Diencephalon (tissue), 1 donor: Measurements from ENCODE around the gene DEPDC5. TPM values are rescaled to one million over a fixed set of nuclear protein-coding genes. Genes with fewer than 3 reads are reported as not detected.

Experiments
- small RNA-seq: library from RNA; depleted of rRNA; stranded (forward); fragments of <200 nt; gene quantifications from one replicate; pipeline ENCODE3, GENCODE V24; 2014
- total RNA-seq: library from RNA; depleted of rRNA; stranded (reverse); fragments of >200 nt; gene quantifications from one replicate; pipeline ENCODE4 v1.2.3, GENCODE V29; 2014

DEPDC5 gene
- 20.8 TPM for total RNA-seq

DNA sequence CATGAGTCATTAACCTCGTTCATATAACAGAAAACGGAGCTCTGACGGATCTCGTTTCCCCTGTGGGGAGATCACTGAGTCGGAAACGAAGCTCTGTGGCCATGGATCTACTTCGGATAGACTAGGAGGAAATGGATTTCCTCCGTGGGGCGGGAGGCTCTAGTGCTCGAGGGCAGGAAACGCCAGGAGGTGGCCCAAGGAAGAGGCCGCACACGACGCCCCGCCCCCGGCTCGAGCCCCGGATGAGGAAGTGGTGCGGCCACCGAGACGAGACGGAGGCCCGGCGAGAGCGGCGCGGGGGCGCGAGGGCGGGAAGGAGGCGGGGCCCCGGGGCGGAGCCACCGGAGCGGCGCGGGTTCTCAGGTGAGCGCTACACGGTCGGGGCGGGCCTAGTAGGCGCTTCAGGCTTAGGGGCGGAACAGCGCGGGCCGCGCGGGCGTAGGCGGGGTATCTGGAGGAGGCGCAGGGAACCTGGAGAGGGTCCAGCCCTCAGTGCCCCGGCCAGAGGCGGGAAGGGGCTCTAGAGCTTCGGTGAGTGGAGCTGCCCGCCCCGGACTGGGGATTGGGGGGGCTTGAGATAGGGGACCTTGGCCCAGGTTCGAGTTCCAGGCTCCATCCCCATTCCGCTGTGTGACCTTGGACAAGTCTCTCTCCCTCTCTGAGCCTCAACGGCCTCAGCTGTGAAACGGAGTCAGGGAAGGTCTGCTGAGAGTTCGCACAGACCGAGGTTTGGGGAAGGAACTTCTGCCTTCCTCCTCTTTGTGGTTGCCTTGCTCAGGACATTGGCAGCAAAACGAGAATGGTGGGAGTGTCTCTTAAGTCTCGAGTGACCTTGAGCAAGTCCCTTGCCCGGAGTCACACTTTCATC, at the start of gene DEPDC5:
Gene DEPDC5 (plus strand): TSS at position 386 of the 868 bp plus-strand sequence. CDS start 903 bp downstream, outside the sequence.

DNA sequence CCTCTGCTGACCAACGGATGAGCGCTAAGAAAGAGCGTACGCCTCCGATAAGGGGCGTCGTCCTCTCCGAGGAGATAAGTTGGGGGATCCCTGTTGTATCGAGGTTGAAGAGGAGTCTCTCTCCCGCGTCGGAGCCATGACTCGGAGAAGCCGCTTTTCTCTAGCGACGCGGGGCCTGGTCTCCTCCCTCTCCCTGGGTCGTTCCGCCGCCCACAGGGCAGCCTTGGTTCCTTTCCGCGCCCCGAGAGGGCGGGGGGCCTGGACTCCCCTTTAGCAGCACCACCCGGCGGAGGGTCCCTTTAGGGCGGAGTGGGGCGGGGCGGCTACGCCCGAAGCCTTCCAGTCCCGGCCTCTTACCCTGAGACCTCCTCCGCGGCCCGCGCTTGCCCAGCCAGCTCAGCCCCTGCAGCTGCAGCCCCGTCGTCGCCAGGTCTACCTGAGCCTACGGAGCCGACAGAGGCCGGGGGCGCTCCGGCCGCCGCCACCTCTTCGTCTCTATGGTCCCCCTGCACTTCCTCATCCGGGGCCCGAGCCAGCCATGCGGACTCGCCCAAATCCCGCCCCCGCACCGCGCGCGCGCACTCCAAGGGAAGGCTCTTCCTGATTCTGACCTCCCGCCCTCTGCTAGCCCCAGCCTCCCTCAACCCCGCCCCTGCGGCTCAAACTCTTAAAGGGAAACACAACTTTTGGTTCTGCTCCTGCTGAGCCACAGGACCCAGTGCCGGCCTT, 4.0 kb upstream of the DEPDC5 start, which contains the start of gene PRR14L:
Gene PRR14L (minus strand): TSS at position 497 of the 729 bp plus-strand sequence. CDS start 11,272 bp downstream, outside the sequence.

DNA sequence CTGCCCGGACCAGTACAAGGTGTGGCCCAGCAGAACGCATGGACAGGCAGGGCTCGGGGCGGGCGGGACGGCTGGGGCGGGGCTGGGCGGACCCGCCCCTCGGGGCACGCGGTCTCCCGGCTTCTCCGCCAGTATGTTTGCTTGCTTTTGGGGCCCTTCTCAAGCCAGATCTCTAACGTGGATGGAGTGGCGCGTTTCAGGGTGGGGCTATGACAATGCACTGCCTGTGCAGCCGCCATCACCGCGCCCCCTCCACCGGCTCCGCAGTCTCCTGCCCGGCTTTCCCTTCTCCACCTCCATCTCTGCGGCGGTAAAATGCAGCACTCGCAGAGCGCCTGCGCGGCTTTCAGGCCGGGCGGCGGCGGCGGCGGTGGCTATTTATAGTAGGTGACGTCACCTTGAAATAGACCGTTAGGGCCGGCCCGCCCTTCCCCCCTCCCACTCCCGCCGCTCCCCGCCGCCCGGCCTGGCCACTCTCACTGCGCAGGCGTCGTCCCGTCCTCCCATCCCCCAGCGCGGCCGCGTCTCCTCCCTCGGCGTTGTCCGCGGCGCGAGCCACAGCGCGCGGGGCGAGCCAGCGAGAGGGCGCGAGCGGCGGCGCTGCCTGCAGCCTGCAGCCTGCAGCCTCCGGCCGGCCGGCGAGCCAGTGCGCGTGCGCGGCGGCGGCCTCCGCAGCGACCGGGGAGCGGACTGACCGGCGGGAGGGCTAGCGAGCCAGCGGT, 190.3 kb downstream of the DEPDC5 start, which contains the start of gene YWHAH:
Gene YWHAH (plus strand): TSS at position 558 of the 722 bp plus-strand sequence. CDS start 199 bp downstream, outside the sequence.

Small RNA genes lying within 50 kb of the gene (small RNA-seq; reads per million reads assigned to genes)
- not detected for gene RN7SL20P

Other genes starting within 250 kb of the DEPDC5 start
- gene PISD, start 91.8 kb upstream of the DEPDC5 start, total RNA-seq: 30.0 TPM
- 37.8 TPM for gene PRR14L, start 3.9 kb upstream of the DEPDC5 start, total RNA-seq
- 358 TPM for gene YWHAH, start 190.5 kb downstream of the DEPDC5 start, total RNA-seq